K562 (cell line): Measurements from ENCODE around the gene OCIAD1. TPM values are rescaled to one million over a fixed set of nuclear protein-coding genes. Genes with fewer than 3 reads are reported as not detected.
A peak's percentile ranks its signal among the peaks of the same experiment; 100 is the strongest.

Source experiments
- E2F3 ChIP-seq: fragments of 250-450 bp; sonication (Bioruptor Pico); IDR thresholded peaks from 2 replicates; pipeline ENCODE4 v1.4.0; 2020; ENCODE audit warnings: mild to moderate bottlenecking
- EGR1 ChIP-seq: fragments of 450-650 bp; conservative IDR thresholded peaks from 2 replicates; pipeline ENCODE4 v1.6.1; 2017; ENCODE audit warnings: mild to moderate bottlenecking
- ETS2 ChIP-seq: IDR thresholded peaks from 2 replicates; pipeline ENCODE4 v1.6.1; 2016; ENCODE audit warnings: borderline replicate concordance, missing genetic modification characterization, mild to moderate bottlenecking, moderate library complexity, missing compliant biosample characterization; ENCODE audit not compliant: poor library complexity, severe bottlenecking
- FOXA1 ChIP-seq: fragments of 450-650 bp; IDR thresholded peaks from 2 replicates; pipeline ENCODE4 v1.6.1; 2016; ENCODE audit warnings: mild to moderate bottlenecking, borderline replicate concordance
- FOXJ2 ChIP-seq: fragments of 200-800 bp; sonication (Bioruptor generic); IDR thresholded peaks from 2 replicates; pipeline ENCODE4 v1.6.1; 2016; ENCODE audit warnings: missing genetic modification characterization, missing compliant biosample characterization
- HCFC1 ChIP-seq: IDR thresholded peaks from 2 replicates; pipeline ENCODE4 v1.6.1; 2012; ENCODE audit warnings: low read depth, low read length, improper control_type of control experiment
- HMG20B ChIP-seq: fragments of 250-450 bp; sonication (Bioruptor Pico); IDR thresholded peaks from 2 replicates; pipeline ENCODE4 v1.5.0; 2021; ENCODE audit warnings: mild to moderate bottlenecking
- PYGO2 ChIP-seq: fragments of 450-650 bp; IDR thresholded peaks from 2 replicates; pipeline ENCODE4 v1.6.1; 2016; ENCODE audit warnings: mild to moderate bottlenecking, missing genetic modification characterization, moderate library complexity, missing compliant biosample characterization
- RAD51 ChIP-seq: fragments of 450-650 bp; IDR thresholded peaks from 2 replicates; pipeline ENCODE4 v1.7.1; 2016; ENCODE audit warnings: low read depth, mild to moderate bottlenecking, borderline replicate concordance
- RBBP5 ChIP-seq: fragments of 200-600 bp; sonication (generic); IDR thresholded peaks from 2 replicates; pipeline ENCODE4 v1.6.1; 2012; ENCODE audit warnings: borderline replicate concordance, mild to moderate bottlenecking, low read length, control low read depth, inconsistent platforms; ENCODE audit not compliant: insufficient read depth, poor library complexity, severe bottlenecking
- SIX5 ChIP-seq, 2 experiments: IDR thresholded peaks; 2 replicates each; pipeline ENCODE4 v1.6.1; 2011; ENCODE audit warnings: low read length in 2 of 2, borderline replicate concordance in 1 of 2, low read depth in 1 of 2, mild to moderate bottlenecking in 1 of 2, moderate library complexity in 1 of 2; ENCODE audit not compliant: insufficient read depth in 1 of 2
- SLC30A9 ChIP-seq: fragments of 250-450 bp; sonication (Bioruptor Pico); IDR thresholded peaks from 2 replicates; pipeline ENCODE4 v1.8.0; 2022; ENCODE audit warnings: mild to moderate bottlenecking, moderate library complexity
- SMARCA5 ChIP-seq: fragments of 450-650 bp; IDR thresholded peaks from 2 replicates; pipeline ENCODE4 v1.6.1; 2016
- TBP ChIP-seq: optimal IDR thresholded peaks from 2 replicates; pipeline ENCODE3; 2011; ENCODE audit warnings: low read depth, low read length, improper control_type of control experiment
- THRAP3 ChIP-seq: fragments of 450-650 bp; IDR thresholded peaks from 2 replicates; pipeline ENCODE4 v1.6.1; 2016; ENCODE audit warnings: mild to moderate bottlenecking, inconsistent platforms, borderline replicate concordance
- ZC3H8 ChIP-seq: fragments of 450-650 bp; IDR thresholded peaks from 2 replicates; pipeline ENCODE4 v1.6.1; 2017
- ZFP30 ChIP-seq: fragments of 250-450 bp; sonication (Bioruptor Pico); IDR thresholded peaks from 2 replicates; pipeline ENCODE4 v1.8.0; 2022; ENCODE audit warnings: moderate library complexity, mild to moderate bottlenecking, inconsistent platforms, borderline replicate concordance
- ZKSCAN8 ChIP-seq: fragments of 200-800 bp; sonication (Bioruptor generic); IDR thresholded peaks from 2 replicates; pipeline ENCODE4 v1.6.1; 2016; ENCODE audit warnings: missing genetic modification characterization, missing compliant biosample characterization
- ZNF197 ChIP-seq: fragments of 200-800 bp; sonication (Bioruptor generic); IDR thresholded peaks from 2 replicates; pipeline ENCODE4 v1.6.1; 2016; ENCODE audit warnings: low read depth, missing genetic modification characterization, missing compliant biosample characterization
- ZNF311 ChIP-seq: fragments of 250-450 bp; sonication (Bioruptor Pico); IDR thresholded peaks from 2 replicates; pipeline ENCODE4 v1.4.0; 2020; ENCODE audit warnings: mild to moderate bottlenecking, moderate library complexity
- ZNF584 ChIP-seq: fragments of 200-800 bp; sonication (Bioruptor generic); IDR thresholded peaks from 2 replicates; pipeline ENCODE4 v1.6.1; 2016; ENCODE audit warnings: low read depth, mild to moderate bottlenecking, missing genetic modification characterization, missing compliant biosample characterization
- ZSCAN32 ChIP-seq: fragments of 450-650 bp; formaldehyde crosslinking; IDR thresholded peaks from 2 replicates; pipeline ENCODE4 v1.4.0; 2020; ENCODE audit warnings: mild to moderate bottlenecking, moderate library complexity
- polyA plus RNA-seq, 8 experiments: library from polyadenylated mRNA; depleted of rRNA in 4 of 8; stranded (reverse) in 5 of 8; unstranded in 3 of 8; fragments of >200 nt; fragmentation: Nextera tagmentation in 2 of 8; fragmentation: Illumina TruSeq in 1 of 8; extraction: Ambion mirVana in 2 of 8; extraction: Trizol in 1 of 8; gene quantifications; 2 replicates each; pipeline versions ENCODE4 v1.2.1 to v1.2.3, GENCODE V29; 2011 to 2014; ENCODE audit warnings: inconsistent platforms in 1 of 8, missing spikeins in 1 of 8
- total RNA-seq, 7 experiments: library from RNA; depleted of rRNA in 6 of 7; stranded (reverse); fragments of >200 nt in 6 of 7; fragmentation: Illumina TruSeq in 2 of 7; extraction: Trizol in 2 of 7; gene quantifications; 2 replicates each; pipeline versions ENCODE4 v1.2.1 to v1.2.3, GENCODE V29; 2011 to 2021; ENCODE audit warnings: low replicate concordance in 1 of 7
- TF ChIP-seq, protein P1 (sequence below): fragments of 150-350 bp; conservative IDR thresholded peaks from 2 replicates; pipeline ENCODE4 v1.6.1; 2014; ENCODE audit warnings: low read length
- TF ChIP-seq, protein P2 (sequence below): fragments of 450-650 bp; formaldehyde crosslinking; IDR thresholded peaks from 2 replicates; pipeline ENCODE4 v1.4.0; 2020; ENCODE audit warnings: mild to moderate bottlenecking

The OCIAD1 gene
- total and polyA plus RNA-seq, 9 of the 15 experiments (the other 6 are each of a cell fraction or from before 2014, with no cell fraction given), result 99.0 to 358 (median 196) TPM

DNA sequence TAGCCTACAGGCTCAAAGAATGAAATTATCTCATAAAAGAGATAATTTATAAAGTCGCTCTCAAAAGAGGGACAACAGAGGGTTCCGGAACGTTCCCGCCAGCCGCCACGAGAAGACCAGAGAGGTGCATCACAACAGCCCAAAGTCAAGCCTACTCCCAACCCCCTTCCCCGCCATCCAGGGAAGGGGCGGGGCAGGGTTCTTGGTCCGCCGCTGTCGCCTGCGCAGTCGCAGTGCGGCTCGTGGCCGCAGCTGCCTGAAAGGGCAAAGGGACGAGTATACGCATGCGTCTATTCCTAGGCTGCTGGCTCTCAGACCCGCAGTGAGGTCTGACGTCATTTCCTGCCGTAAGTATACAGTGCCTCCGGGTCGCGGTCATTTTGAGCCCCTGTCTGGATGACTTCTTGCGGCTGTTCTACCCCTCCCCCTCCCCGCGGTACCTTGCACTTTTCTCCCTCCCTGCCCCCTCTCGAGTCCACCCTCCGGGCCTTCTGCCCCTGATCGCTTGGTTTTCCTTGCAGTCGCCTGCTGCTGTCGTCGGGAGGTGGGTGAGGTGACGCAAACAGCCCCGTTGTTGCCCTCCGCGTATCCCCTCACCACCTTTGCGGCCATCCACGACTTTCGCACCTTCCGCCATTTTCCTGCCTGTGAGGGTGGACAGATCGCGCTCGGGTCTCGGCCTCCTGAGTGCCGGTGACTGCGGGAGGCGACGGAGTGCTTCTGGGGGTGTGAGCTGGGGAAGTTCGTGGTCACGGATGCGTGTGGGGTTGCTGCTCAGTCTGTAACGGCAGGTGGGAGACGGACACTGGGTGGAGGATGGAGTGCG is at the start of gene OCIAD1 (continued):
- TF ChIP-seq HCFC1, result peak; percentile 74
- TF ChIP-seq TBP, result peak; percentile 91
- TF ChIP-seq ZNF584 (CRISPR knock-in tag), result no peak
- no peak for TF ChIP-seq HMG20B (CRISPR knock-in tag)
- peak; percentile 96 for TF ChIP-seq RBBP5
- peak; percentile 61; the same call in 1 of the 2 replicates for TF ChIP-seq THRAP3
- peak; percentile 75 for TF ChIP-seq ZC3H8
- TF ChIP-seq SMARCA5, result no peak; the same call in 1 of the 2 replicates
- no peak for TF ChIP-seq ETS2 (tag)
- TF ChIP-seq ZNF311, result no peak
- TF ChIP-seq, protein P1, sequence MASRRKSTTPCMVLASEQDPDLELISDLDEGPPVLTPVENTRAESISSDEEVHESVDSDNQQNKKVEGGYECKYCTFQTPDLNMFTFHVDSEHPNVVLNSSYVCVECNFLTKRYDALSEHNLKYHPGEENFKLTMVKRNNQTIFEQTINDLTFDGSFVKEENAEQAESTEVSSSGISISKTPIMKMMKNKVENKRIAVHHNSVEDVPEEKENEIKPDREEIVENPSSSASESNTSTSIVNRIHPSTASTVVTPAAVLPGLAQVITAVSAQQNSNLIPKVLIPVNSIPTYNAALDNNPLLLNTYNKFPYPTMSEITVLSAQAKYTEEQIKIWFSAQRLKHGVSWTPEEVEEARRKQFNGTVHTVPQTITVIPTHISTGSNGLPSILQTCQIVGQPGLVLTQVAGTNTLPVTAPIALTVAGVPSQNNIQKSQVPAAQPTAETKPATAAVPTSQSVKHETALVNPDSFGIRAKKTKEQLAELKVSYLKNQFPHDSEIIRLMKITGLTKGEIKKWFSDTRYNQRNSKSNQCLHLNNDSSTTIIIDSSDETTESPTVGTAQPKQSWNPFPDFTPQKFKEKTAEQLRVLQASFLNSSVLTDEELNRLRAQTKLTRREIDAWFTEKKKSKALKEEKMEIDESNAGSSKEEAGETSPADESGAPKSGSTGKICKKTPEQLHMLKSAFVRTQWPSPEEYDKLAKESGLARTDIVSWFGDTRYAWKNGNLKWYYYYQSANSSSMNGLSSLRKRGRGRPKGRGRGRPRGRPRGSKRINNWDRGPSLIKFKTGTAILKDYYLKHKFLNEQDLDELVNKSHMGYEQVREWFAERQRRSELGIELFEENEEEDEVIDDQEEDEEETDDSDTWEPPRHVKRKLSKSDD, result no peak
- TF ChIP-seq ZSCAN32, result peak; percentile 30; the same call in 1 of the 2 replicates
- TF ChIP-seq ZNF197, result 0 out of 2 replicates have a peak, but pooled peaks have one; percentile 45
- TF ChIP-seq ZFP30 (CRISPR knock-in tag), result no peak
- TF ChIP-seq FOXA1, result no peak
- no peak for TF ChIP-seq SLC30A9
- no peak for TF ChIP-seq SIX5 (IDR thresholded peaks at IDR 0.05; ENCODE audit: borderline replicate concordance in 1 of 2, insufficient read depth in 1 of 2, low read depth in 1 of 2, low read length in 2 of 2)
- no peak for TF ChIP-seq E2F3 (CRISPR knock-in tag)
- peak; percentile 51; the same call in 1 of the 2 replicates for TF ChIP-seq FOXJ2
- no peak for TF ChIP-seq PYGO2
- peak; percentile 41 for TF ChIP-seq EGR1
- TF ChIP-seq ZKSCAN8 (CRISPR knock-in tag), result no peak
- TF ChIP-seq RAD51, result 0 out of 2 replicates have a peak, but pooled peaks have one; percentile 9
- TF ChIP-seq, protein P2, sequence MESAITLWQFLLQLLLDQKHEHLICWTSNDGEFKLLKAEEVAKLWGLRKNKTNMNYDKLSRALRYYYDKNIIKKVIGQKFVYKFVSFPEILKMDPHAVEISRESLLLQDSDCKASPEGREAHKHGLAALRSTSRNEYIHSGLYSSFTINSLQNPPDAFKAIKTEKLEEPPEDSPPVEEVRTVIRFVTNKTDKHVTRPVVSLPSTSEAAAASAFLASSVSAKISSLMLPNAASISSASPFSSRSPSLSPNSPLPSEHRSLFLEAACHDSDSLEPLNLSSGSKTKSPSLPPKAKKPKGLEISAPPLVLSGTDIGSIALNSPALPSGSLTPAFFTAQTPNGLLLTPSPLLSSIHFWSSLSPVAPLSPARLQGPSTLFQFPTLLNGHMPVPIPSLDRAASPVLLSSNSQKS, result no peak
